ENCODE data around the gene FAM3A. TPM values are rescaled to one million over a fixed set of nuclear protein-coding genes. Genes with fewer than 3 reads are reported as not detected.

FAM3A gene
- total and polyA plus RNA-seq, 2 donors from 2014 or later: 39.5 to 73.4 TPM

DNA sequence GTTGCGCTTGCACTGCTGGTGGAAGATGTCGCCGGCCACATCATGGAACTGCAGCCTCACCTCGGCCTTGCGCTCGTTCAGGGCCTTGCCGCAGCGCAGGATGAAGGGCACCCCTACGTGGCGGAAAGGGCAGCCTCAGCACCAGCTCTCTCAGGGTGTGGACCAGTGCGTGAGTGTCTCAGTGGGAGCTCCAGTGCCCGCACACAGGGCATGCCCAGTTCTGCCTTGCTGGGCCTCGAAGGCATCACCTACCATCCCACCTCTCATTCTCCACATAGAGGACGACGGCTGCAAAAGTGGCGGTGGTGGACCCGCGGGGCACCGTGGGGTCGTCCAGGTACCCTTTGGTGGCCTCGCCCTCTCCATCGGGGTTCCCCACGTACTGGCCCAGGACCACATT is 16.7 kb upstream of the FAM3A start:
- Histone ChIP-seq H3K36me3 (ENCODE audit: control insufficient read depth in 2 of 3, insufficient read depth in 3 of 3, low read length in 3 of 3) (no peaks in the 10 kb centered on the region), H3K4me1 (ENCODE audit: control insufficient read depth in 2 of 3, insufficient read depth in 2 of 3, low read depth in 1 of 3, low read length in 3 of 3) (peaks cover 0 to 4% (median 0%) of the 10 kb centered on the region in 3 donors), H3K9me3 (ENCODE audit: control insufficient read depth in 2 of 3, insufficient read depth in 1 of 3, low read length in 3 of 3) (no peaks in the 10 kb centered on the region), H3K9ac (ENCODE audit: low read length in 3 of 3) (no peak overlapping the region), H3K27me3 (ENCODE audit: control insufficient read depth, insufficient read depth, low read length) (no peaks in the 10 kb centered on the region), H3K27ac (ENCODE audit: low read depth in 2 of 2, low read length in 2 of 2) (no peak overlapping the region), H3K4me3 (ENCODE audit: low read length in 3 of 3) (no peak overlapping the region)
- FAIRE-seq (no peak), DNase-seq (no peak)
- intact Hi-C loops (cut with DNase I): no loop called here
- TF ChIP-seq, protein P1, sequence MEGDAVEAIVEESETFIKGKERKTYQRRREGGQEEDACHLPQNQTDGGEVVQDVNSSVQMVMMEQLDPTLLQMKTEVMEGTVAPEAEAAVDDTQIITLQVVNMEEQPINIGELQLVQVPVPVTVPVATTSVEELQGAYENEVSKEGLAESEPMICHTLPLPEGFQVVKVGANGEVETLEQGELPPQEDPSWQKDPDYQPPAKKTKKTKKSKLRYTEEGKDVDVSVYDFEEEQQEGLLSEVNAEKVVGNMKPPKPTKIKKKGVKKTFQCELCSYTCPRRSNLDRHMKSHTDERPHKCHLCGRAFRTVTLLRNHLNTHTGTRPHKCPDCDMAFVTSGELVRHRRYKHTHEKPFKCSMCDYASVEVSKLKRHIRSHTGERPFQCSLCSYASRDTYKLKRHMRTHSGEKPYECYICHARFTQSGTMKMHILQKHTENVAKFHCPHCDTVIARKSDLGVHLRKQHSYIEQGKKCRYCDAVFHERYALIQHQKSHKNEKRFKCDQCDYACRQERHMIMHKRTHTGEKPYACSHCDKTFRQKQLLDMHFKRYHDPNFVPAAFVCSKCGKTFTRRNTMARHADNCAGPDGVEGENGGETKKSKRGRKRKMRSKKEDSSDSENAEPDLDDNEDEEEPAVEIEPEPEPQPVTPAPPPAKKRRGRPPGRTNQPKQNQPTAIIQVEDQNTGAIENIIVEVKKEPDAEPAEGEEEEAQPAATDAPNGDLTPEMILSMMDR (IDR thresholded peaks at IDR 0.05; ENCODE audit: borderline replicate concordance, extremely low read depth, insufficient read depth): no peak

DNA sequence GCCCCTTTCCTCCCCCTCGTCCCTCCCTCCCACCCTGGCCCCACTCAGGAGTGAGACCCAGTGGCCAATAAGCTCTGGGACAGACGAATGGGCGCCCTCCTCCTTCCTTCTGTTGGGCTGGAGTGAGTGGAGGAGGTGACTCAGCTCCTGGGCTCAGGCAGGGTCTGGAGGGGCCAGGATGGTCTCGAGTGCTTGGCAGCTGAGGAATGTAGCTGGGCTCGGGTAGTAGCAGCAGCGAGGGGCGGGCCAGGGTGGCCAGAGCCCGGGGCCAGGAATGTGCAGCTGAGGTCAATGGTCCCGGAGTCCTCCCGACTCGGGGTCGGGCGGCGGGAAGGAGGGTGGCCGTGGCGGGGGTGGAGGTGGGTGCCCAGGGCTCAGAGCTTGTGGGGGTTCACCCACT is 15.6 kb upstream of the FAM3A start:
- intact Hi-C loops (cut with DNase I): no loop called here
- Histone ChIP-seq H3K9ac (ENCODE audit: low read length in 3 of 3) (no peak overlapping the region), H3K4me1 (ENCODE audit: control insufficient read depth in 2 of 3, insufficient read depth in 2 of 3, low read depth in 1 of 3, low read length in 3 of 3) (peaks cover 0 to 9% (median 2%) of the 10 kb centered on the region in 3 donors), H3K9me3 (ENCODE audit: control insufficient read depth in 2 of 3, insufficient read depth in 1 of 3, low read length in 3 of 3) (no peaks in the 10 kb centered on the region), H3K36me3 (ENCODE audit: control insufficient read depth in 2 of 3, insufficient read depth in 3 of 3, low read length in 3 of 3) (no peaks in the 10 kb centered on the region), H3K27ac (ENCODE audit: low read depth in 2 of 2, low read length in 2 of 2) (no peak overlapping the region), H3K27me3 (ENCODE audit: control insufficient read depth, insufficient read depth, low read length) (no peaks in the 10 kb centered on the region), H3K4me3 (ENCODE audit: low read length in 3 of 3) (no peak overlapping the region)
- FAIRE-seq (no peak), DNase-seq (peak in 1 of 5 donors; percentile 26)
- TF ChIP-seq, protein P1 (IDR thresholded peaks at IDR 0.05; ENCODE audit: borderline replicate concordance, extremely low read depth, insufficient read depth): no peak

DNA sequence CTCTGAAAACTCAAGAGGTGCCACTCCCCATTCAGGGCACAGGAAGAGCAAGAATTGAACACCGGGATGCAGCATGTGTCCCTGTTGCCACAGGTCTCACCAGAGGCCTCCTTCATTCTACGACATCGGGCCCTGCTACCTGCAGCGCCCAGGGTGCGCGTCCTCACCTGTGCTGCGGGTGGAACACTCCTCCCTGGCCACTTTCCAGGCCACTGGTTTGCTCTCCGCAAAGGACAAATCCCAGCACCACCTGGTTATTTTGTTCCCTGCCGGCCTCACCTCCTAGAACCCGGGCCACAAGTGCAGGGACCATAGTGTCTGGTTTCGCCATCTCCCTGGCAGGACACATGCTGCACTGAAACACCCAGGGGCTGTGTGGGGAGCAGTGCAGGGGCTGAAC is 14.3 kb upstream of the FAM3A start:
- FAIRE-seq: no peak
- intact Hi-C loops (cut with DNase I): no loop called here
- H3K4me1 ChIP-seq (ENCODE audit: control insufficient read depth in 2 of 3, insufficient read depth in 2 of 3, low read depth in 1 of 3, low read length in 3 of 3): peaks cover 0 to 9% (median 2%) of the 10 kb centered on the region in 3 donors
- H3K36me3 ChIP-seq (ENCODE audit: control insufficient read depth in 2 of 3, insufficient read depth in 3 of 3, low read length in 3 of 3): no peaks in the 10 kb centered on the region
- H3K4me3 ChIP-seq (ENCODE audit: low read length in 3 of 3): no peak overlapping the region
- H3K9ac ChIP-seq (ENCODE audit: low read length in 3 of 3): no peak overlapping the region
- no peak overlapping the region for H3K27ac ChIP-seq (ENCODE audit: low read depth in 2 of 2, low read length in 2 of 2)
- H3K27me3 ChIP-seq (ENCODE audit: control insufficient read depth, insufficient read depth, low read length): no peaks in the 10 kb centered on the region
- H3K9me3 ChIP-seq (ENCODE audit: control insufficient read depth in 2 of 3, insufficient read depth in 1 of 3, low read length in 3 of 3): no peaks in the 10 kb centered on the region
- DNase-seq: no peak
- TF ChIP-seq, protein P1 (IDR thresholded peaks at IDR 0.05; ENCODE audit: borderline replicate concordance, extremely low read depth, insufficient read depth): no peak

DNA sequence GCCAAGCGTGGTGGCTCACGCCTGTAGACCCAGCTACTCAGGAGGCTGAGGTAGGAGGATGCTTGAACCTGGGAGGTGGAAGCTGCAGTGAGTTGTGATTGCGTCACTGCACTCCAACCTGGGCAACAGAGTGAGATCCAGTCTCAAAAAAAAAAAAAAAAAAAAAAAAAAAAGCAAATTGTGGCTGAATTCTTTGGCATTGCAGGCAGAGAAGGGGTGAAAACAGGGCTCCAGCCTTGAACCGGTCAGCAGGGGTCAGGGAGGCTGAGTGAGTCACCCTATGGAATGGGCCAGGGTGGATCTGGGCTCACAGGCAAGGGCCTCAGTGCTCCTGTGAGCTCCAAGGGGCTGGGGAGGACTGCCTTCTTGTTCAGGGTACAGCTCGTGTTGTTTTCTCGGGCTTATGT is 13.2 kb upstream of the FAM3A start:
- Histone ChIP-seq H3K9me3 (ENCODE audit: control insufficient read depth in 2 of 3, insufficient read depth in 1 of 3, low read length in 3 of 3) (no peaks in the 10 kb centered on the region), H3K36me3 (ENCODE audit: control insufficient read depth in 2 of 3, insufficient read depth in 3 of 3, low read length in 3 of 3) (no peaks in the 10 kb centered on the region), H3K4me3 (ENCODE audit: low read length in 3 of 3) (no peak overlapping the region), H3K9ac (ENCODE audit: low read length in 3 of 3) (no peak overlapping the region), H3K27me3 (ENCODE audit: control insufficient read depth, insufficient read depth, low read length) (no peaks in the 10 kb centered on the region), H3K4me1 (ENCODE audit: control insufficient read depth in 2 of 3, insufficient read depth in 2 of 3, low read depth in 1 of 3, low read length in 3 of 3) (peaks cover 0 to 7% (median 2%) of the 10 kb centered on the region in 3 donors), H3K27ac (ENCODE audit: low read depth in 2 of 2, low read length in 2 of 2) (no peak overlapping the region)
- FAIRE-seq (no peak), DNase-seq (no peak)
- TF ChIP-seq, protein P1 (IDR thresholded peaks at IDR 0.05; ENCODE audit: borderline replicate concordance, extremely low read depth, insufficient read depth): no peak
- intact Hi-C loops (cut with DNase I): no loop called here

Measured in kidney (tissue), 14 donors.